ENCODE data around the gene TRAPPC6A.

DNA sequence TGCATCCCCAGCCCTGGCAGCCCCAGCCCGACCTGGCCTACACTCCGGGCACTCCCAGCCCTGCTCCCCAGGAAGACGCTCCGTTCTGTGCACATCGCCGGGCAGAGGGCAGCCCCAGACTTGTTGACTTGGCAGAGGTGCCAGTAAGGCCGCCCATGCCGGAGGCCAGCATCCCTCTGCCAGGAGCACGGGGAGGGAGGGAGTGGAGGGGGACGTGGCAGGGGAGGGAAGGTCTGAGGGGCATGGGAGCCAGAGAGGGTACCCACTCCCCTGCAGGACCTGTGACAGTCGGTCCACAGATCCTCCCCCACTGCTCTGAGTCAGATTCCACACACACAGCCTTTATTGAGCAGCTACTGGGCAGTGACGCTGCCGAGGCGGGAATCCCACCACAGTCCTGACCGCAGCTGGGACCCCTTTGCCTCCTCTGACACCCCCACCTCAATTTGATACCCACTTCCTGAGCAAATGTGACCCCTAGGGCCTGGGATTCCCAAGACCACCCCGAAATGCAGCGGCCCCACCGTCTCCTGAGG, 15.4 kb downstream of the TRAPPC6A start:
- TF ChIP-seq, protein P1, sequence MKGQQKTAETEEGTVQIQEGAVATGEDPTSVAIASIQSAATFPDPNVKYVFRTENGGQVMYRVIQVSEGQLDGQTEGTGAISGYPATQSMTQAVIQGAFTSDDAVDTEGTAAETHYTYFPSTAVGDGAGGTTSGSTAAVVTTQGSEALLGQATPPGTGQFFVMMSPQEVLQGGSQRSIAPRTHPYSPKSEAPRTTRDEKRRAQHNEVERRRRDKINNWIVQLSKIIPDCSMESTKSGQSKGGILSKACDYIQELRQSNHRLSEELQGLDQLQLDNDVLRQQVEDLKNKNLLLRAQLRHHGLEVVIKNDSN (IDR thresholded peaks at IDR 0.05) = no peak
- TF ChIP-seq CEBPB (IDR thresholded peaks at IDR 0.05) (no peak), FOXM1 (IDR thresholded peaks at IDR 0.05; ENCODE audit: borderline replicate concordance, low read depth) (no peak), EP300 (IDR thresholded peaks at IDR 0.05; ENCODE audit: borderline replicate concordance) (no peak), TCF12 (IDR thresholded peaks at IDR 0.05; ENCODE audit: low read depth) (no peak), YY1 (IDR thresholded peaks at IDR 0.05; ENCODE audit: low read depth) (no peak)
